NCI-H1048 (cell line): Measurements from ENCODE around the gene BACE2.

Experiments used
- DNase-seq: peaks from one replicate; lab custom pipeline; 2025; lab: John Stamatoyannopoulos, UW

The BACE2 gene

GRCh38 chr21:41148798-41149197 is 19.2 kb upstream of the BACE2 start:
- no peak for DNase-seq

GRCh38 chr21:41149199-41149598 is 18.8 kb upstream of the BACE2 start:
- no peak for DNase-seq

- DNase-seq, result no peak
Observed at GRCh38 chr21:41152147-41152546, 15.8 kb upstream of the BACE2 start.

GRCh38 chr21:41153443-41153842 is 14.5 kb upstream of the BACE2 start:
- no peak for DNase-seq

- DNase-seq, result no peak
Observed at GRCh38 chr21:41156142-41156541, 11.8 kb upstream of the BACE2 start.

GRCh38 chr21:41158026-41158425 is 9.9 kb upstream of the BACE2 start:
- DNase-seq, result no peak

GRCh38 chr21:41160036-41160435 is 7.9 kb upstream of the BACE2 start:
- DNase-seq, result no peak

- no peak for DNase-seq
Observed at GRCh38 chr21:41161428-41161827, 6.5 kb upstream of the BACE2 start.

GRCh38 chr21:41162096-41162495 is 5.9 kb upstream of the BACE2 start:
- no peak for DNase-seq

GRCh38 chr21:41163091-41163490 is 4.9 kb upstream of the BACE2 start:
- DNase-seq, result no peak

- DNase-seq, result no peak
Observed at GRCh38 chr21:41164052-41164451, 3.9 kb upstream of the BACE2 start.

GRCh38 chr21:41164981-41165655 is 2.8 kb upstream of the BACE2 start:
- DNase-seq, result no peak

- DNase-seq, result no peak
Observed at GRCh38 chr21:41166884-41167283, 1.1 kb upstream of the BACE2 start.

GRCh38 chr21:41168391-41169257 is 664 bp downstream of the BACE2 start:
- no peak for DNase-seq

- DNase-seq, result no peak
Observed at GRCh38 chr21:41169258-41169576, 1.3 kb downstream of the BACE2 start.

GRCh38 chr21:41169701-41170100 is 1.7 kb downstream of the BACE2 start:
- DNase-seq, result no peak

- no peak for DNase-seq
Observed at GRCh38 chr21:41170442-41170841, 2.5 kb downstream of the BACE2 start.

GRCh38 chr21:41170859-41171609 is 3.1 kb downstream of the BACE2 start:
- no peak for DNase-seq

- no peak for DNase-seq
Observed at GRCh38 chr21:41175080-41175479, 7.1 kb downstream of the BACE2 start.

GRCh38 chr21:41176846-41177245 is 8.9 kb downstream of the BACE2 start:
- no peak for DNase-seq

- no peak for DNase-seq
Observed at GRCh38 chr21:41180752-41181151, 12.8 kb downstream of the BACE2 start.

- no peak for DNase-seq
Observed at GRCh38 chr21:41182547-41182946, 14.6 kb downstream of the BACE2 start.

- no peak for DNase-seq
Observed at GRCh38 chr21:41183575-41183974, 15.6 kb downstream of the BACE2 start.
